CD4-positive, alpha-beta T cell (primary cell): Measurements from ENCODE around the gene APOL3. TPM values are rescaled to one million over a fixed set of nuclear protein-coding genes. Genes with fewer than 3 reads are reported as not detected.

Experiments
- ATAC-seq: fragments of 200-7000 bp; cut with Tn5 transposase; one replicate; pipeline ENCODE4 v1.10.0; 2022; ENCODE audit warnings: mild to moderate bottlenecking; ENCODE audit not compliant: poor library complexity
- CTCF ChIA-PET: fragments of 350-600 bp; sonication (Branson Sonifier 250); formaldehyde crosslinking; loops from one replicate; lab custom pipeline; 2021; ENCODE audit warnings: antibody characterized with exemption, inconsistent platforms; lab: Charles Lee
- POLR2A ChIA-PET: fragments of 350-600 bp; sonication (Branson Sonifier 250); formaldehyde crosslinking; loops from one replicate; lab custom pipeline; 2021; ENCODE audit warnings: antibody characterized with exemption, inconsistent platforms; lab: Charles Lee
- DNase-seq, 14 experiments: peaks; one replicate each; pipeline ENCODE4 v3.0.0-alpha.2; 2013 to 2020; ENCODE audit warnings: mixed read lengths in 2 of 14
- H3K27ac ChIP-seq, 2 donors: one replicate each; pipeline versions ENCODE4 v1.5.1 to v1.7.0; 2013; ENCODE audit warnings: low read length in 2 of 2, low read depth in 1 of 2, mild to moderate bottlenecking in 1 of 2
- H3K27me3 ChIP-seq, 2 experiments: 1 replicate in 1 of 2; 2 replicates in 1 of 2; pipeline versions ENCODE4 v1.6.1 to v1.7.0; 2013; ENCODE audit warnings: low read length in 2 of 2, control low read depth in 1 of 2, mild to moderate bottlenecking in 1 of 2, moderate library complexity in 1 of 2; ENCODE audit not compliant: insufficient read depth in 2 of 2, control insufficient read depth in 1 of 2
- H3K36me3 ChIP-seq: one replicate; pipeline ENCODE4 v1.6.1; 2013; ENCODE audit warnings: low read length, control low read depth; ENCODE audit not compliant: insufficient read depth
- H3K4me1 ChIP-seq: one replicate; pipeline ENCODE4 v1.6.1; 2013; ENCODE audit warnings: low read length, control low read depth; ENCODE audit not compliant: insufficient read depth
- H3K4me3 ChIP-seq: one replicate; pipeline ENCODE4 v1.5.1; 2013; ENCODE audit warnings: mild to moderate bottlenecking, low read length, moderate library complexity
- H3K9me3 ChIP-seq, 2 experiments: 1 replicate in 1 of 2; 2 replicates in 1 of 2; pipeline versions ENCODE4 v1.6.1 to v1.7.0; 2013; ENCODE audit warnings: low read length in 2 of 2, mild to moderate bottlenecking in 2 of 2, control low read depth in 1 of 2, moderate library complexity in 1 of 2; ENCODE audit not compliant: control insufficient read depth in 1 of 2, insufficient read depth in 1 of 2
- H3K27ac Mint-ChIP-seq: one replicate; pipeline ENCODE4 v1.8.0; 2020; ENCODE audit warnings: mixed read lengths
- H3K27me3 Mint-ChIP-seq: one replicate; pipeline ENCODE4 v1.8.0; 2021; ENCODE audit warnings: mixed read lengths
- H3K36me3 Mint-ChIP-seq: one replicate; pipeline ENCODE4 v1.8.0; 2021; ENCODE audit warnings: low read depth, mixed read lengths
- H3K4me1 Mint-ChIP-seq: one replicate; pipeline ENCODE4 v1.8.0; 2021; ENCODE audit warnings: low read depth, mixed read lengths
- H3K4me3 Mint-ChIP-seq: one replicate; pipeline ENCODE4 v1.8.0; 2020; ENCODE audit warnings: mild to moderate bottlenecking, mixed read lengths
- H3K9me3 Mint-ChIP-seq: one replicate; pipeline ENCODE4 v1.8.0; 2020; ENCODE audit warnings: mixed read lengths
- CTCF ChIP-seq: fragments of 200-600 bp; IDR thresholded peaks from one replicate; pipeline ENCODE4 v1.8.0; 2022; ENCODE audit warnings: antibody characterized with exemption, mild to moderate bottlenecking
- intact Hi-C, 2 experiments: fragments of 100-400 bp; cut with DNase I in 1 of 2; cut with micrococcal nuclease in 1 of 2; formaldehyde crosslinking; loops; one replicate each; pipeline versions ENCODE4 v1.15.1 to v1.9.0; 2023 to 2025; cut with DNase I, micrococcal nuclease
- total RNA-seq, 174 experiments: library from RNA in 2 of 174; stranded (reverse) in 2 of 174; gene quantifications; one replicate each; pipeline ENCODE4 v1.2.3 and lab custom pipeline; 2021 to 2026

APOL3 gene
- total RNA-seq, 2 experiments from 2014 or later, result 111 to 116 TPM

DNA sequence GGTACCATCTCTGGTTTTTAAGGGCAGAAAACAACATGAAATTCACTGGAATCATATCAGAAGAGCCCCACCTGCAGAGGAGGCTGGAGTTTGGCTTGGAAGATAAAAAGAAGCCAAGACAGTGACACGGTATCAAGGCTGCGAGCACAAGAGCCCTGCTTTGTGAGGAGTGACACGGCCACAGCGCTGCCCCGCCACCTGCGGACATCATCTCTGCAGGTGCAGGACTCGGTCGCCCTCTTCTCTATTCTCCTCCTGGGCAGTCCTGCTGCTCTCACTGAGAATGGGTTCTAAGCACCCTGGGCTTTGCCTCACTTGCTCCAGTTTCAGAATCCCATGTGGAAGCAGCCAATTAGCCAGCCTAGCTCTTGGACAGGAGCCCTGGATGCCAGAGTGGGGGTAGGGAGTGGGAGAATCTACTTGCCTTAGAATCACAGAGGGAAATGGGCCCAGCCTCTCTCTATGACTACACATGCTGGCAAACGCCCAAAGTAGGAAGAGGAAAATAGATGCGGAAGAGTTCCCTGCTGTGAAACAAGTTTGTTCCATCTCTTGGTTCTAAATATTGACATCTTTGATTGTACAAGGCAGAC is 24.0 kb upstream of the APOL3 start:
- no peaks in the 10 kb centered on the region for H3K9me3 ChIP-seq
- no peak for ATAC-seq
- Mint-ChIP-seq H3K27me3 (no peaks in the 10 kb centered on the region), H3K36me3 (no peaks in the 10 kb centered on the region), H3K4me1 (peaks cover 6% of the 10 kb centered on the region), H3K4me3 (no peak overlapping the region), H3K9me3 (no peaks in the 10 kb centered on the region), H3K27ac (no peak overlapping the region)
- POLR2A ChIA-PET, result no interaction called here
- CTCF ChIA-PET, result no interaction called here
- no peak overlapping the region for H3K4me3 ChIP-seq
- DNase-seq, result no peak
- intact Hi-C loops, result loop anchor here in 1 of 2 experiments (5.0 kb wide), 1 partner anchor 557 kb away; no protein-coding TSS in a partner anchor
- no peak overlapping the region for H3K27ac ChIP-seq
- H3K36me3 ChIP-seq, result no peaks in the 10 kb centered on the region
- no peak for TF ChIP-seq CTCF
- H3K4me1 ChIP-seq, result peaks cover 7% of the 10 kb centered on the region
- H3K27me3 ChIP-seq, result peaks cover 0 to 2% of the 10 kb centered on the region in 2 experiments

DNA sequence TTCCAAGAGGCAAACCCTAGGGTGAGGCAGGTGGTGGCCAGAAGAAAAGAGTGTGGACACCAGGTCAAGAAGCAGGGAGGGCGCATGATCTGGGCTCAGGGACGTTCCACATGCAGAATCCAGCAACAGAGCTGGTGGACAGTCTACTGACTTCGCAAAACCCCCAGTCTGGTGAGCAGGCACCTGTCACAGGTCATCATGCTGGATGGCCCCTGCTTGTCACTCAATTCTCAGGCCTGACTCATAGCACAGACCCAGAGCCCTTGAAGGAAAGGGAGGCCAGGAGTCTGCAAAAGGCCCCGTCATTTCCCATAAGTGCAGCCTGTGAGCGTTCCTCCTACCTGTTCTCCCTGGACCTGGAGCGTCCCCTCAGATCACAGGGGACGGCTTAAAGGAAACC is 22.9 kb upstream of the APOL3 start:
- Histone ChIP-seq H3K27me3 (peaks cover 0 to 2% of the 10 kb centered on the region in 2 experiments), H3K9me3 (no peaks in the 10 kb centered on the region), H3K4me3 (no peak overlapping the region), H3K36me3 (no peaks in the 10 kb centered on the region), H3K27ac (no peak overlapping the region), H3K4me1 (peaks cover 7% of the 10 kb centered on the region)
- H3K27ac Mint-ChIP-seq, result no peak overlapping the region
- intact Hi-C loops, result loop anchor here in 1 of 2 experiments (5.0 kb wide), 1 partner anchor 556 kb away; no protein-coding TSS in a partner anchor
- H3K27me3 Mint-ChIP-seq, result no peaks in the 10 kb centered on the region
- H3K9me3 Mint-ChIP-seq, result no peaks in the 10 kb centered on the region
- H3K36me3 Mint-ChIP-seq, result no peaks in the 10 kb centered on the region
- CTCF ChIA-PET, result no interaction called here
- no peak for ATAC-seq
- POLR2A ChIA-PET, result no interaction called here
- DNase-seq, result no peak
- peaks cover 6% of the 10 kb centered on the region for H3K4me1 Mint-ChIP-seq
- TF ChIP-seq CTCF, result no peak
- H3K4me3 Mint-ChIP-seq, result no peak overlapping the region

GRCh38 chr22:36182857-36183256 is 22.3 kb upstream of the APOL3 start:
- DNase-seq, result no peak
- Mint-ChIP-seq H3K36me3 (no peaks in the 10 kb centered on the region), H3K4me1 (peaks cover 6% of the 10 kb centered on the region), H3K27ac (no peak overlapping the region), H3K27me3 (no peaks in the 10 kb centered on the region), H3K4me3 (no peak overlapping the region), H3K9me3 (no peaks in the 10 kb centered on the region)
- CTCF ChIA-PET, result no interaction called here
- POLR2A ChIA-PET, result no interaction called here
- intact Hi-C loops, result loop anchor here in 1 of 2 experiments (5.0 kb wide), 1 partner anchor 556 kb away; no protein-coding TSS in a partner anchor
- ATAC-seq, result no peak
- no peaks in the 10 kb centered on the region for H3K36me3 ChIP-seq
- peaks cover 7% of the 10 kb centered on the region for H3K4me1 ChIP-seq
- no peak overlapping the region for H3K4me3 ChIP-seq
- no peak overlapping the region for H3K27ac ChIP-seq
- H3K27me3 ChIP-seq, result peaks cover 0 to 2% of the 10 kb centered on the region in 2 experiments
- no peaks in the 10 kb centered on the region for H3K9me3 ChIP-seq
- TF ChIP-seq CTCF, result no peak
